Measurements from ENCODE around the gene MGLL. TPM values are rescaled to one million over a fixed set of nuclear protein-coding genes. Genes with fewer than 3 reads are reported as not detected.
A peak's percentile ranks its signal among the peaks of the same experiment; 100 is the strongest.

Gene MGLL
- total and polyA plus RNA-seq, 4 donors, result 9.4 to 277 (median 74.2) TPM

GRCh38 chr3:127771746-127772145, 50.6 kb downstream of the MGLL start (continued):
- TF ChIP-seq REST (IDR thresholded peaks at IDR 0.05), result no peak
- no peak for TF ChIP-seq NR2F2 (IDR thresholded peaks at IDR 0.05)
- TF ChIP-seq, protein P1, sequence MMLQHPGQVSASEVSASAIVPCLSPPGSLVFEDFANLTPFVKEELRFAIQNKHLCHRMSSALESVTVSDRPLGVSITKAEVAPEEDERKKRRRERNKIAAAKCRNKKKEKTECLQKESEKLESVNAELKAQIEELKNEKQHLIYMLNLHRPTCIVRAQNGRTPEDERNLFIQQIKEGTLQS (IDR thresholded peaks at IDR 0.05), result no peak

DNA sequence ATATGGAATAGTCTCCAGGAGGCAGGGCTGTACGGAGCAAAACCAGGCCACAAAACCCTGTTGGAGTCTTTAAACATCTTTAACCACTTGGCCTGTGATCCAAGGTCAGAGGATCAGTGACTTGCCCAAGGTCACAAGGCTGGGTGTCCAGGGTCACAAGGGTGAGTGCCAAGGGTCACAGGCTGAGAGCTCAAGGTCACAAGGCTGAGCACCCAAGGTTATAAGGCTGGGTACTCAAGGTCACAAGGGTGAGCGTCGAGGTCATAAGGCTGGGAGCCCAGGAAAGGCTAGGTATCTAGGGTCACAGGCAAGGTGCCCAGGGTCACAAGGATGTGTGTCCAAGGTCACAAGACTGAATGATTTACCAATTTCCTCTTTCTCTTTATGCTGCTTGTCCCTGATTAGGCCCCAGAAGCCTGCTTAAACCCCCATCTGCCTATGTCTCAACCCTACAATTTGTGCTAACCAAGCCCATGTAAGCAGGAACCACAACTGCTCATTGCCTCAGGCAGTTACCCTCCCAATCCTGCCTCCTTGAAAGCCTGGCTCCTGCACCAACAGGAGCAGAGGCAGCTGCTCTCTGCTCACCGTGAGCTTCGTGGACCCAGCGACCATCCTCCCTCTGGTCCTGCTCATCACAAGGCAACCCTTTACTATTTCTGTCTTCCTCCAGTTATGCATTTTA, 51.5 kb downstream of the MGLL start:
- H3K27me3 ChIP-seq (ENCODE audit: control insufficient read depth in 4 of 4, insufficient read depth in 4 of 4, low read length in 3 of 4), result no peaks in the 10 kb centered on the region
- peaks cover 13 to 60% (median 39%) of the 10 kb centered on the region in 4 donors for H3K4me1 ChIP-seq (ENCODE audit: control insufficient read depth in 4 of 4, insufficient read depth in 4 of 4, low read length in 3 of 4)
- H3K9me3 ChIP-seq (ENCODE audit: control insufficient read depth in 4 of 4, low read length in 3 of 4), result no peaks in the 10 kb centered on the region
- no peak for DNase-seq (ENCODE audit: low spot score)
- no peak overlapping the region for H3K27ac ChIP-seq (ENCODE audit: low read depth in 1 of 2, low read length in 2 of 2)
- H3K36me3 ChIP-seq (ENCODE audit: control insufficient read depth in 4 of 4, insufficient read depth in 3 of 4, low read depth in 1 of 4, low read length in 3 of 4), result no peaks in the 10 kb centered on the region
- 81% methylated on average over 6 of the region's 6 CpGs for WGBS
- no peak overlapping the region for H3K9ac ChIP-seq (ENCODE audit: low read depth in 1 of 2, low read length in 2 of 2)
- TF ChIP-seq RXRA (IDR thresholded peaks at IDR 0.05) (peak in 1 of 2 donors; percentile 30), EGR1 (IDR thresholded peaks at IDR 0.05; ENCODE audit: low read depth in 2 of 2) (no peak), NR2F2 (IDR thresholded peaks at IDR 0.05) (peak; percentile 71), HNF4A (conservative IDR thresholded peaks at IDR 0.05) (peak; percentile 41 to 72)
- TF ChIP-seq, protein P2, sequence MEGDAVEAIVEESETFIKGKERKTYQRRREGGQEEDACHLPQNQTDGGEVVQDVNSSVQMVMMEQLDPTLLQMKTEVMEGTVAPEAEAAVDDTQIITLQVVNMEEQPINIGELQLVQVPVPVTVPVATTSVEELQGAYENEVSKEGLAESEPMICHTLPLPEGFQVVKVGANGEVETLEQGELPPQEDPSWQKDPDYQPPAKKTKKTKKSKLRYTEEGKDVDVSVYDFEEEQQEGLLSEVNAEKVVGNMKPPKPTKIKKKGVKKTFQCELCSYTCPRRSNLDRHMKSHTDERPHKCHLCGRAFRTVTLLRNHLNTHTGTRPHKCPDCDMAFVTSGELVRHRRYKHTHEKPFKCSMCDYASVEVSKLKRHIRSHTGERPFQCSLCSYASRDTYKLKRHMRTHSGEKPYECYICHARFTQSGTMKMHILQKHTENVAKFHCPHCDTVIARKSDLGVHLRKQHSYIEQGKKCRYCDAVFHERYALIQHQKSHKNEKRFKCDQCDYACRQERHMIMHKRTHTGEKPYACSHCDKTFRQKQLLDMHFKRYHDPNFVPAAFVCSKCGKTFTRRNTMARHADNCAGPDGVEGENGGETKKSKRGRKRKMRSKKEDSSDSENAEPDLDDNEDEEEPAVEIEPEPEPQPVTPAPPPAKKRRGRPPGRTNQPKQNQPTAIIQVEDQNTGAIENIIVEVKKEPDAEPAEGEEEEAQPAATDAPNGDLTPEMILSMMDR (IDR thresholded peaks at IDR 0.05; ENCODE audit: low read depth, low read length, missing input control), result no peak
- H3K4me3 ChIP-seq (ENCODE audit: low read depth in 1 of 3, low read length in 3 of 3), result no peak overlapping the region

- TF ChIP-seq, protein P3, sequence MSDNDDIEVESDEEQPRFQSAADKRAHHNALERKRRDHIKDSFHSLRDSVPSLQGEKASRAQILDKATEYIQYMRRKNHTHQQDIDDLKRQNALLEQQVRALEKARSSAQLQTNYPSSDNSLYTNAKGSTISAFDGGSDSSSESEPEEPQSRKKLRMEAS (IDR thresholded peaks at IDR 0.05), result no peak
- TF ChIP-seq HNF4A (conservative IDR thresholded peaks at IDR 0.05) (peak; percentile 58 to 61), RXRA (IDR thresholded peaks at IDR 0.05) (peak in 1 of 2 donors; percentile 37)
- H3K36me3 ChIP-seq (ENCODE audit: control insufficient read depth in 4 of 4, insufficient read depth in 3 of 4, low read depth in 1 of 4, low read length in 3 of 4), result no peaks in the 10 kb centered on the region
- no peaks in the 10 kb centered on the region for H3K27me3 ChIP-seq (ENCODE audit: control insufficient read depth in 4 of 4, insufficient read depth in 4 of 4, low read length in 3 of 4)
- H3K9ac ChIP-seq (ENCODE audit: low read depth in 1 of 2, low read length in 2 of 2), result no peak overlapping the region
- no peak for DNase-seq (ENCODE audit: low spot score)
- peaks cover 11 to 65% (median 42%) of the 10 kb centered on the region in 4 donors for H3K4me1 ChIP-seq (ENCODE audit: control insufficient read depth in 4 of 4, insufficient read depth in 4 of 4, low read length in 3 of 4)
- H3K4me3 ChIP-seq (ENCODE audit: low read depth in 1 of 3, low read length in 3 of 3), result no peak overlapping the region
- no peaks in the 10 kb centered on the region for H3K9me3 ChIP-seq (ENCODE audit: control insufficient read depth in 4 of 4, low read length in 3 of 4)
- WGBS, result 85% methylated on average over 13 of the region's 13 CpGs
- H3K27ac ChIP-seq (ENCODE audit: low read depth in 1 of 2, low read length in 2 of 2), result no peak overlapping the region
Observed at GRCh38 chr3:127769284-127770081, 52.8 kb downstream of the MGLL start.
